ENCODE data around the gene SLC35F2.

- TF ChIP-seq YY1 (IDR thresholded peaks at IDR 0.05; ENCODE audit: insufficient read depth, insufficient read length) (no peak), ZNF274 (IDR thresholded peaks at IDR 0.05; ENCODE audit: low read depth, low read length) (no peak), SUZ12 (IDR thresholded peaks at IDR 0.05; ENCODE audit: extremely low read depth, insufficient read depth, insufficient read length) (no peak)
These were observed 31.5 kb downstream of the SLC35F2 start for GRCh38 chr11:107827041-107827440.

Data from NT2/D1 (cell line).